ENCODE measurements around the gene CNTN1. TPM values are rescaled to one million over a fixed set of nuclear protein-coding genes. Genes with fewer than 3 reads are reported as not detected.

CNTN1 gene
- total RNA-seq, 3 donors from 2014 or later (not counting 1 experiment from before 2014, with no cell fraction given), result not detected

- no peaks in the 10 kb centered on the region for H3K27me3 Mint-ChIP-seq (ENCODE audit: low read depth in 2 of 2)
- Histone ChIP-seq H3K36me3 (ENCODE audit: control insufficient read depth, insufficient read depth, low read length) (no peaks in the 10 kb centered on the region), H3K27me3 (ENCODE audit: control insufficient read depth, insufficient read depth, low read length) (peaks cover 15% of the 10 kb centered on the region), H3K4me3 (ENCODE audit: low read length) (no peak overlapping the region), H3K9me3 (ENCODE audit: control insufficient read depth, insufficient read depth, low read length) (peaks cover 5% of the 10 kb centered on the region), H3K27ac (ENCODE audit: low read length) (no peak overlapping the region), H3K4me1 (ENCODE audit: control insufficient read depth, insufficient read depth, low read length) (peaks cover 4% of the 10 kb centered on the region)
- TF ChIP-seq, protein P1, sequence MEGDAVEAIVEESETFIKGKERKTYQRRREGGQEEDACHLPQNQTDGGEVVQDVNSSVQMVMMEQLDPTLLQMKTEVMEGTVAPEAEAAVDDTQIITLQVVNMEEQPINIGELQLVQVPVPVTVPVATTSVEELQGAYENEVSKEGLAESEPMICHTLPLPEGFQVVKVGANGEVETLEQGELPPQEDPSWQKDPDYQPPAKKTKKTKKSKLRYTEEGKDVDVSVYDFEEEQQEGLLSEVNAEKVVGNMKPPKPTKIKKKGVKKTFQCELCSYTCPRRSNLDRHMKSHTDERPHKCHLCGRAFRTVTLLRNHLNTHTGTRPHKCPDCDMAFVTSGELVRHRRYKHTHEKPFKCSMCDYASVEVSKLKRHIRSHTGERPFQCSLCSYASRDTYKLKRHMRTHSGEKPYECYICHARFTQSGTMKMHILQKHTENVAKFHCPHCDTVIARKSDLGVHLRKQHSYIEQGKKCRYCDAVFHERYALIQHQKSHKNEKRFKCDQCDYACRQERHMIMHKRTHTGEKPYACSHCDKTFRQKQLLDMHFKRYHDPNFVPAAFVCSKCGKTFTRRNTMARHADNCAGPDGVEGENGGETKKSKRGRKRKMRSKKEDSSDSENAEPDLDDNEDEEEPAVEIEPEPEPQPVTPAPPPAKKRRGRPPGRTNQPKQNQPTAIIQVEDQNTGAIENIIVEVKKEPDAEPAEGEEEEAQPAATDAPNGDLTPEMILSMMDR (IDR thresholded peaks at IDR 0.05), result no peak
- peaks cover 3 to 4% of the 10 kb centered on the region in 2 donors for H3K9me3 Mint-ChIP-seq
- DNase-seq (no peak), ATAC-seq (no peak)
- no peaks in the 10 kb centered on the region for H3K36me3 Mint-ChIP-seq
- 4% methylated on average over 33 of the region's 33 CpGs for WGBS (ENCODE audit: insufficient coverage)
- no peak overlapping the region for H3K4me3 Mint-ChIP-seq
- no peaks in the 10 kb centered on the region for H3K4me1 Mint-ChIP-seq
- no peak overlapping the region for H3K27ac Mint-ChIP-seq
- intact Hi-C loops (cut with micrococcal nuclease), result no loop called here
Observed at GRCh38 chr12:40692765-40693206, 547 bp downstream of the CNTN1 start.

DNA sequence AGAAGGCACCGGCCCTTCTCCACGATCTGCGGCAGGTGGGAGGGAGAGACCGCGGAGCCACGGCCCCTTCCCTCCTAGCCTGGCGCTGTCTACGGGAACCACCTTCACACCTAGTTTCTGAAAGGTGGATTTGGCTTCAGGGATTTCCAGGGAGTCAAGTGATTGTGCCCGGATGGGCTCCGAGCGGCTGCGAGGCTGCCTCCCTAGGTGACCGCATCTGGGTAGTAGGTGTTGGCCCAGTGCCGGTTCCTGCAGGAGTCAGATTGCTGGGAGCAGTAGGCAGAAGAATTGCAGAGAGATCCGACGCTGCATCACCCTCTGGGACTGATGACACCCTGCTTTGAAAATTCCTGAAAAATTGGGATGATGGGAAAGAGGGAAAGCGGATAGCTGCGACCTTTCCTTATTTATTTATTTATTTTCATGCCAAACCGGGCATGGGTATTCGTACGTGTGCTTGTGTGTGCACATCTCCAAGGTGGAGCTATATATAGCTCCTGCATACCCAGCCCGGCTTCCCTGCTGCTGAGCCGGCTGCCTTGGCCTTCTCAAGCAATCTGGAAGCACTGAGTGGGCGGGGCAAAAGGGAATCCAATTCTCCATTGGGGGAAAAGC lies 1.1 kb downstream of the CNTN1 start:
- Mint-ChIP-seq H3K4me1 (no peaks in the 10 kb centered on the region), H3K36me3 (no peaks in the 10 kb centered on the region), H3K27me3 (ENCODE audit: low read depth in 2 of 2) (no peaks in the 10 kb centered on the region), H3K4me3 (no peak overlapping the region), H3K27ac (no peak overlapping the region), H3K9me3 (peaks cover 2 to 3% of the 10 kb centered on the region in 2 donors)
- H3K4me3 ChIP-seq (ENCODE audit: low read length), result no peak overlapping the region
- no peaks in the 10 kb centered on the region for H3K36me3 ChIP-seq (ENCODE audit: control insufficient read depth, insufficient read depth, low read length)
- TF ChIP-seq, protein P1 (IDR thresholded peaks at IDR 0.05), result no peak
- no peak for ATAC-seq
- 20% methylated on average over 24 of the region's 24 CpGs for WGBS (ENCODE audit: insufficient coverage)
- H3K9me3 ChIP-seq (ENCODE audit: control insufficient read depth, insufficient read depth, low read length), result peaks cover 5% of the 10 kb centered on the region
- no peak overlapping the region for H3K27ac ChIP-seq (ENCODE audit: low read length)
- DNase-seq, result no peak
- intact Hi-C loops (cut with micrococcal nuclease), result no loop called here
- peaks cover 4% of the 10 kb centered on the region for H3K4me1 ChIP-seq (ENCODE audit: control insufficient read depth, insufficient read depth, low read length)
- peaks cover 15% of the 10 kb centered on the region for H3K27me3 ChIP-seq (ENCODE audit: control insufficient read depth, insufficient read depth, low read length)

DNA sequence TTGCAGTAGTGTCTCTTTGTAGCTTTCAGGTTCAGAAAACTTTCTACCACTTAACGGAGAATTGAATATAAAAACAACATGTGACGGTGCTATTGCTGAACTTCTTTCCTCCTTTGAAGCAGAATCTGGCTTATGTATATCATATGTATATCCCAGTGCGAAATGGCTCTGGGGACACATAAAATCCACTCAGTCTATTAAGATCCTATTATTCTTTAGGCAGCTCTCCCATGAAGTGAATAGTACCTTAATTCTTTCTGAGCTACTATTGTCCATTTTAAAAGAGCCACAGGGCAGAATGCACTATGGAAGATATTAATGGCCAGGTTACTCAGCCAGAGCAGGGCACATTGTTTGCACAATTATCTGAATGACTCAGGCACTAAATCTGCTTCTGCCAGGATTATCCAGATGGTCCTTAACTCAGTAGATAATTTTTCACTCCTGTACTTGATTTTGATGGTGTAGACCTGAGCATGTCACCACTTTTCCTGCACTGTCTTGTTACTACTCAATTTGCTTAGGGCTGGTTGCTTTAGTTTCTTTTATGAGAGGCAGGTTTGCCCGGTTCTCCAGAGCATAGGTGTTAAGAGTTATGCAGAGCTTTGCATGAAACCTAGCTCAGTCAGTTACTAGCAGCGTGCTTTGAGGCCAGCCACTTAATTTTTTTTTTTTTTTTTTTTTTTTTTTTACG lies 5.5 kb downstream of the CNTN1 start:
- peaks cover 7 to 8% of the 10 kb centered on the region in 2 donors for H3K9me3 Mint-ChIP-seq
- no peak overlapping the region for H3K4me3 ChIP-seq (ENCODE audit: low read length)
- peaks cover 5% of the 10 kb centered on the region for H3K9me3 ChIP-seq (ENCODE audit: control insufficient read depth, insufficient read depth, low read length)
- WGBS (ENCODE audit: insufficient coverage), result 84% methylated on average over 5 of the region's 6 CpGs
- no peaks in the 10 kb centered on the region for H3K27me3 Mint-ChIP-seq (ENCODE audit: low read depth in 2 of 2)
- no peak overlapping the region for H3K27ac ChIP-seq (ENCODE audit: low read length)
- intact Hi-C loops (cut with micrococcal nuclease), result no loop called here
- peaks cover 4% of the 10 kb centered on the region for H3K4me1 ChIP-seq (ENCODE audit: control insufficient read depth, insufficient read depth, low read length)
- H3K4me1 Mint-ChIP-seq, result no peaks in the 10 kb centered on the region
- no peak for ATAC-seq
- no peaks in the 10 kb centered on the region for H3K36me3 Mint-ChIP-seq
- TF ChIP-seq, protein P1 (IDR thresholded peaks at IDR 0.05), result no peak
- H3K4me3 Mint-ChIP-seq, result no peak overlapping the region
- H3K36me3 ChIP-seq (ENCODE audit: control insufficient read depth, insufficient read depth, low read length), result no peaks in the 10 kb centered on the region
- DNase-seq, result no peak
- no peak overlapping the region for H3K27ac Mint-ChIP-seq
- H3K27me3 ChIP-seq (ENCODE audit: control insufficient read depth, insufficient read depth, low read length), result peaks cover 9% of the 10 kb centered on the region
